Cardiac fibroblast (primary cell): ENCODE results near the gene CACNA2D4.

Source experiments
- DNase-seq, 2 donors: peaks; one replicate each; pipeline versions ENCODE4 v3.0.0 to v3.0.0-alpha.2; 2010; ENCODE audit warnings: low read depth in 2 of 2
- H3K4me3 ChIP-seq, 2 donors: replicated peaks in 1 of 2; 1 replicate in 1 of 2; 2 replicates in 1 of 2; pipeline ENCODE4 v1.5.1; 2011; ENCODE audit warnings: low read depth in 2 of 2, low read length in 2 of 2, mild to moderate bottlenecking in 2 of 2, moderate library complexity in 1 of 2
- TF ChIP-seq, protein P1 (sequence below): IDR thresholded peaks from one replicate; pipeline ENCODE4 v1.5.1; 2011; ENCODE audit warnings: low read depth, mild to moderate bottlenecking, low read length, inconsistent platforms

Gene CACNA2D4

DNA sequence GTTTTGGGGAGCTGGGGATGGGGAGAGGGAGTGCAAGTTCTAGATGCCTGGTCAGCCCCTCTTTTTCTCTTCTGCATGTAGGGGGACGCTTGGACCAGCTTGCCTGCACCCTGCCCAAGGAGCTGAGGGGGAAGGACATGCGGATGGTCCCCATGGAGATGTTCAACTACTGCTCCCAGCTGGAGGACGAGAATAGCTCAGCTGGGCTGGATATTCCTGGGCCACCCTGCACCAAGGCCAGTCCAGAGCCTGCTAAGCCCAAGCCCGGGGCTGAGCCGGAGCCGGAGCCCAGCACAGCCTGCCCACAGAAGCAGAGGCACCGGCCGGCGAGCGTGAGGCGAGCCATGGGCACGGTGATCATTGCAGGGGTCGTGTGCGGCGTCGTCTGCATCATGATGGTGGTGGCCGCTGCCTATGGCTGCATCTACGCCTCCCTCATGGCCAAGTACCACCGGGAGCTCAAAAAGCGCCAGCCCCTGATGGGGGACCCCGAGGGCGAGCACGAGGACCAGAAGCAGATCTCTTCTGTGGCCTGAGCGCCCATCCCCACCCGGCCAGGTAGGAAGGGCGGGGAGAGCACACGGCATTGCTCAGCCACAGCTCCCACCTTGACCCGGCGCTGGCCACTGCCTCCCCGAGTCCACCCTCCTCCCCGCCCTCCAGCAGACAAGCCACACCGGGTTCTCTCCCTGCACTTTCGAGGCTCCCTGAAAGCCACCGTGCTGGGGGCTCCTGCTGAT lies 84.1 kb downstream of the CACNA2D4 start:
- H3K4me3 ChIP-seq, result no peak overlapping the region
- TF ChIP-seq, protein P1, sequence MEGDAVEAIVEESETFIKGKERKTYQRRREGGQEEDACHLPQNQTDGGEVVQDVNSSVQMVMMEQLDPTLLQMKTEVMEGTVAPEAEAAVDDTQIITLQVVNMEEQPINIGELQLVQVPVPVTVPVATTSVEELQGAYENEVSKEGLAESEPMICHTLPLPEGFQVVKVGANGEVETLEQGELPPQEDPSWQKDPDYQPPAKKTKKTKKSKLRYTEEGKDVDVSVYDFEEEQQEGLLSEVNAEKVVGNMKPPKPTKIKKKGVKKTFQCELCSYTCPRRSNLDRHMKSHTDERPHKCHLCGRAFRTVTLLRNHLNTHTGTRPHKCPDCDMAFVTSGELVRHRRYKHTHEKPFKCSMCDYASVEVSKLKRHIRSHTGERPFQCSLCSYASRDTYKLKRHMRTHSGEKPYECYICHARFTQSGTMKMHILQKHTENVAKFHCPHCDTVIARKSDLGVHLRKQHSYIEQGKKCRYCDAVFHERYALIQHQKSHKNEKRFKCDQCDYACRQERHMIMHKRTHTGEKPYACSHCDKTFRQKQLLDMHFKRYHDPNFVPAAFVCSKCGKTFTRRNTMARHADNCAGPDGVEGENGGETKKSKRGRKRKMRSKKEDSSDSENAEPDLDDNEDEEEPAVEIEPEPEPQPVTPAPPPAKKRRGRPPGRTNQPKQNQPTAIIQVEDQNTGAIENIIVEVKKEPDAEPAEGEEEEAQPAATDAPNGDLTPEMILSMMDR, result no peak
- DNase-seq, result no peak

DNA sequence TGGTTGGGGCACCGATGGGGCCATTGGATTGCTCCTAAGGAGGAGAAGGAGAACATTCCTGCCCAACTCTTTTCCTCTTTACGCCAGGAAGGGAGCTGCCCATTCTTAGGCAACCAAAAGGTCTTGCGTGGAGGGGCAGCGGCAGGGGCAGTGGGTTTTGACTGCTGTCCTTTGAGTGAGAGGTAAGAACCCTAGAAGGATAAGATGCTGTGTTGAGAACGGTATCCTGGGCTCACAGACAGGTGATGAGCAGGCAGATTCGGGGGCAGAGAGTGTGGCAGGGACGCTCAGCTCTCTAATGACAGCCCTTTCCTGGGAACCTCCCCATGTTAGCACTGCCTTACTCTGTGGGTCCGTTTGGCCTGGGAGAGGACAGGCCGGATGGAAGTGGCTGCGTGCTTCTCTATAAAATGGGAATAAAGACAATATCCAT lies 84.8 kb downstream of the CACNA2D4 start:
- TF ChIP-seq, protein P1, result no peak
- DNase-seq, result no peak
- no peak overlapping the region for H3K4me3 ChIP-seq

DNA sequence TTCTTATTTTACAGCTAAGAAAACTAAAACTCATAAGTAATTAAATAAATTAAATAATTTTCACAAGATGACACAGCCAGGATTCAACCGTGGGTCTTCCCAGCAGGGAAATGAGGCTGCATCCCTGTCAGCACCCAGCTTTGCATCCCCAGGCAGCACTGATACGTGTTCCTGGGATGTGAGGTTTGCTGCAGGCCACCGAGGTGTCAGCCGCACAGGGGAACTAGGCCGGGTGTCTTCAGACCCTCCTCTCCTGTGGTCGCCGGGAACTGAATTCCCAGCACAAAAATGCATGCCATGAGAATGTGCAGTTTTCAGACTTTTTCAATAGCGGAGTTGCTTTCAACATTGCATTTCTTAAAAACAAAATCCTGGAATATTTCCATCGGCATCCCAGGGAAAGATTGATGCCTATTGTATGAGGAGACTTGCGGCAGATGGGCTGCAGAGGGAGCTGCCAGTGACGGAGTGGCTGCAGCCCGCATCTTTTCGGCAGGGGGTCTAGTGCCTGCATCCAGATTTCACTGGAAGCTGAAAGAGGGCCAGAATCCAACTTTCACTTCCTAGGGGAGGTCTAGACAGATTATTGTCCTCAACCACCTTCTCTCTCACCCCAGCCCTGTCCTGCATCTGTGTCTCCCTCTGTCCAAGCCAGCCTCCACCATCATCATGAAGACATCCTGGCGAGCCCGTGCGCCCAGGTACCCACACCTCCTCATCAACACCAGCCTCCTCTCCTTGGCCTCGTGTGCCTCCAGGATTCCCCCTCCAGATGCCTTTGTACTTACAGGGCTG lies 85.5 kb downstream of the CACNA2D4 start:
- TF ChIP-seq, protein P1, result no peak
- DNase-seq, result no peak
- no peak overlapping the region for H3K4me3 ChIP-seq

DNA sequence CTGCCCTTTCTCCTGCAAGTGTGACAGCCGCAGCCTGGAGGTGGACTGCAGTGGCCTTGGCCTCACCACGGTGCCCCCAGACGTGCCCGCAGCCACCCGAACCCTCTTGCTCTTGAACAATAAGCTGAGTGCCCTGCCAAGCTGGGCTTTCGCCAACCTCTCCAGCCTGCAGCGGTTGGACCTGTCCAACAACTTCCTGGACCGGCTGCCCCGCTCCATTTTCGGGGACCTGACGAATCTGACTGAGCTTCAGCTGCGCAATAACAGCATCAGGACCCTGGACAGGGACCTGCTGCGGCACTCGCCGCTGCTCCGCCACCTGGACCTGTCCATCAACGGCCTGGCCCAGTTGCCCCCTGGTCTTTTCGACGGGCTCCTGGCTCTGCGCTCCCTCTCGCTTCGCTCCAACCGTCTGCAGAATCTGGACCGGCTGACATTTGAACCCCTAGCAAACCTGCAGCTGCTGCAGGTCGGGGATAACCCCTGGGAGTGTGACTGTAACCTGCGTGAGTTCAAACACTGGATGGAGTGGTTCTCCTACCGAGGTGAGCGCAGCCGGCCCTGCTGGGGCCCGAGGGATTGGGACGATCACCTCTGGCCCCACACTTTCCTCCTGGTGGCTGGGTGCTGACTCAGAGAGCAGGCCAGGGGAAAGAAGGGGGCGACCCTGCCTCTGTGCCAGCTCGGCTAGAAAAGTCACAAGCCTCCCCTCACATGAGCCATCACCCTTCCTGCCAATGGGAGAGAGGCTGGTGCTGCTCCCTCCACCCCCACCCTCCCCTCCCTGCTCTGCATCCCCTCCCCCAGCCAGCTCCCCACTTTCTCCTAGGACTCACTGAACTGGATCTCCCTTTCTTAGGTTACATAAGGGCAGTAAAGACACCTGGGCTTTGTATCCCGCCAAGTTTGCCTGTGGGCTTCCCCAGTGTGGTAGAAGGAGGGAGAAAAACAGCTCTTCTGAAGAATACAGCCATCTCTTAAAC lies 87.2 kb downstream of the CACNA2D4 start:
- peak; percentile 50 to 68 for DNase-seq
- no peak overlapping the region for H3K4me3 ChIP-seq
- TF ChIP-seq, protein P1, result no peak

DNA sequence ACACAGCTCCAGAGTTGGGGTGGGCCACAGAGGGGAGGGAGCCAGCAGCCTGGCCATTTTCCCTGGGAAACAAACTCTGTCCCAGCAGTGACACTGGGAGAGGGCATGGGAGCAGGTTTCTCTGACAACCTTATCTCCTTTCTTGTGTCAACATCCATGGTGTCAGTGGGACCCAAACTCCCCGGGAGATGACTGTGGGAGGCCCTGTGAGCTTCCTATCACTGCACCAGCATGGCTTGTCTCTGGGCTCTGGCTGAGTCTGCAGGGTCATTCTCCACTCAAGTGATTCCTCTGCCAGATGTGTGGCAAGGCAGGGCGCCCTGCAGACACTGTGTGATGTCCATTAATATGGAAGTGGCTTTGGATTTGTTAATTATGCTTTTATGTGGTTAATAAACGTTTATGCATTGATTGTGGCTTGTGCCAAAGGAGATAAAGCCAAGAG lies 88.0 kb downstream of the CACNA2D4 start:
- DNase-seq, result no peak
- TF ChIP-seq, protein P1, result no peak
- no peak overlapping the region for H3K4me3 ChIP-seq

DNA sequence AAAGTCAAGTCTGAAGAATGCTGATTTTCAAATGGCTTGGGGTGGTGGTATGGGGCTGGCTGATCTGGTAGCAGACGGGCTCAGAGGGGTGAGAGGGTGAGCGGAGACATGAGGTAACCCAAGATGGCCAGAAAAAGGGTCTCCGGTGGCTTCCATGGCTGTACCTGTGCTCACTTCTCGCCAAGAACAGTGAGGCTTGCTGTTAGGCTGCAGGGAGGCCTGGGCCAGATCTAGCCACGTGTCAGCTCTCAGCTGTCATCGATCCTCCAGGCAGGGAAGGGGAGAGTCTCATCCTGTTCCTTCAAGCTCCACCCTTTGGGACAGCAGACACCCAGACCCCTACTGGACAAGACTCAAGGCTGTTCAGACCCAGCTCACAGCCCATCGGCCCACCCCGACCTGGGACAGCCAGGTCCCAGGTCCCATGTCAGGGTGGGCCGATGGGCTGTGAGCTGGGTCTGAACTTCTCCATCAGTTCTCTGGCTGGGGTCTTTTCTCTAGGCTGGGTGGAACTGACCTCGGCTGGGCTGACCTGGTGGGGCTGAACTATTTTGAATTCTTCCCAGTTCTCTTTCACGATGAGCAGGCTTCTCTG lies 89.0 kb downstream of the CACNA2D4 start:
- TF ChIP-seq, protein P1, result no peak
- no peak overlapping the region for H3K4me3 ChIP-seq
- no peak for DNase-seq
